ENCODE results near the gene ITPR2.

DNA sequence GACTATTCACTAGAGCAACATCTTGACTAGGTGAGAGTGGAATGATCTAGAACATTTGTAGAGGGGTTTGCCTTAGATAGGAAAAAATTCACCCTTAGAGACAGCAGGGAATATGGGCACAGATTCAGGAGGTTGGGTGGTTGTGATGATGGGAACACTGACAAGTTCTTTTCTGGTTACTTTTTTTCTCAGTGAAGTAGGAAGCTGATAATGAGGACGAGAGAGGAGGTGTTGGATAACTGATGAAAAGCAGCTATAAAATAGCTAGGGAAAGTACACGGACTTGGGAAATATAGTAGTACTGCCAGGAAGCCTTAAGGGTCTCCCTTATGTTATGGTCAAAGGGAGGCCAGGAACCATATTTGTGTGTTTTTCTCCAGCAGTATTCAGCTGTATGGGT lies 387.1 kb downstream of the ITPR2 start:
- TF ChIP-seq, protein P1, sequence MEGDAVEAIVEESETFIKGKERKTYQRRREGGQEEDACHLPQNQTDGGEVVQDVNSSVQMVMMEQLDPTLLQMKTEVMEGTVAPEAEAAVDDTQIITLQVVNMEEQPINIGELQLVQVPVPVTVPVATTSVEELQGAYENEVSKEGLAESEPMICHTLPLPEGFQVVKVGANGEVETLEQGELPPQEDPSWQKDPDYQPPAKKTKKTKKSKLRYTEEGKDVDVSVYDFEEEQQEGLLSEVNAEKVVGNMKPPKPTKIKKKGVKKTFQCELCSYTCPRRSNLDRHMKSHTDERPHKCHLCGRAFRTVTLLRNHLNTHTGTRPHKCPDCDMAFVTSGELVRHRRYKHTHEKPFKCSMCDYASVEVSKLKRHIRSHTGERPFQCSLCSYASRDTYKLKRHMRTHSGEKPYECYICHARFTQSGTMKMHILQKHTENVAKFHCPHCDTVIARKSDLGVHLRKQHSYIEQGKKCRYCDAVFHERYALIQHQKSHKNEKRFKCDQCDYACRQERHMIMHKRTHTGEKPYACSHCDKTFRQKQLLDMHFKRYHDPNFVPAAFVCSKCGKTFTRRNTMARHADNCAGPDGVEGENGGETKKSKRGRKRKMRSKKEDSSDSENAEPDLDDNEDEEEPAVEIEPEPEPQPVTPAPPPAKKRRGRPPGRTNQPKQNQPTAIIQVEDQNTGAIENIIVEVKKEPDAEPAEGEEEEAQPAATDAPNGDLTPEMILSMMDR (IDR thresholded peaks at IDR 0.05), result no peak
- no peak for TF ChIP-seq POLR2AphosphoS5 (IDR thresholded peaks at IDR 0.05; ENCODE audit: insufficient read depth in 1 of 2, low read depth in 1 of 2)
- TF ChIP-seq POLR2A (IDR thresholded peaks at IDR 0.05), result no peak
